ENCODE measurements around the gene FNBP1L. TPM values are rescaled to one million over a fixed set of nuclear protein-coding genes. Genes with fewer than 3 reads are reported as not detected.

FNBP1L gene
- 37.0 and 39.2 TPM in 2 replicates for total RNA-seq

- peak; percentile 27 to 83 for DNase-seq (ENCODE audit: low read depth in 2 of 2)
Measured at GRCh38 chr1:93447481-93448291, at the start of gene FNBP1L. Gene FNBP1L (plus strand): TSS chr1:93448118. CDS start chr1:93448282, 164 bp downstream.

GRCh38 chr1:93399781-93400180, 48.1 kb upstream of the FNBP1L start:
- no peak for DNase-seq (ENCODE audit: low read depth in 2 of 2)

GRCh38 chr1:93408203-93408602, 39.7 kb upstream of the FNBP1L start:
- no peak for DNase-seq (ENCODE audit: low read depth in 2 of 2)

- DNase-seq (ENCODE audit: low read depth in 2 of 2), result no peak
Measured at GRCh38 chr1:93411000-93411399, 36.9 kb upstream of the FNBP1L start.

- DNase-seq (ENCODE audit: low read depth in 2 of 2), result no peak
Measured at GRCh38 chr1:93414749-93415148, 33.2 kb upstream of the FNBP1L start.

- DNase-seq (ENCODE audit: low read depth in 2 of 2), result no peak
Measured at GRCh38 chr1:93415296-93415695, 32.6 kb upstream of the FNBP1L start.

- no peak for DNase-seq (ENCODE audit: low read depth in 2 of 2)
Measured at GRCh38 chr1:93416183-93416582, 31.7 kb upstream of the FNBP1L start.

GRCh38 chr1:93419344-93419743, 28.6 kb upstream of the FNBP1L start:
- DNase-seq (ENCODE audit: low read depth in 2 of 2), result no peak

- DNase-seq (ENCODE audit: low read depth in 2 of 2), result no peak
Measured at GRCh38 chr1:93420400-93420799, 27.5 kb upstream of the FNBP1L start.

- no peak for DNase-seq (ENCODE audit: low read depth in 2 of 2)
Measured at GRCh38 chr1:93426181-93426580, 21.7 kb upstream of the FNBP1L start.

GRCh38 chr1:93427656-93428055, 20.3 kb upstream of the FNBP1L start:
- no peak for DNase-seq (ENCODE audit: low read depth in 2 of 2)

GRCh38 chr1:93433407-93433961, 14.4 kb upstream of the FNBP1L start:
- DNase-seq (ENCODE audit: low read depth in 2 of 2), result no peak

- DNase-seq (ENCODE audit: low read depth in 2 of 2), result no peak
Measured at GRCh38 chr1:93434088-93434487, 13.8 kb upstream of the FNBP1L start.

- DNase-seq (ENCODE audit: low read depth in 2 of 2), result no peak
Measured at GRCh38 chr1:93434987-93435386, 12.9 kb upstream of the FNBP1L start.

GRCh38 chr1:93435443-93435842, 12.5 kb upstream of the FNBP1L start:
- no peak for DNase-seq (ENCODE audit: low read depth in 2 of 2)

- DNase-seq (ENCODE audit: low read depth in 2 of 2), result no peak
Measured at GRCh38 chr1:93436496-93436895, 11.4 kb upstream of the FNBP1L start.

GRCh38 chr1:93437976-93438605, 9.8 kb upstream of the FNBP1L start:
- DNase-seq (ENCODE audit: low read depth in 2 of 2), result peak; percentile 60 to 65

GRCh38 chr1:93438716-93439115, 9.2 kb upstream of the FNBP1L start:
- no peak for DNase-seq (ENCODE audit: low read depth in 2 of 2)

GRCh38 chr1:93440272-93440671, 7.6 kb upstream of the FNBP1L start:
- DNase-seq (ENCODE audit: low read depth in 2 of 2), result no peak

GRCh38 chr1:93440706-93441105, 7.2 kb upstream of the FNBP1L start:
- no peak for DNase-seq (ENCODE audit: low read depth in 2 of 2)

GRCh38 chr1:93441589-93441988, 6.3 kb upstream of the FNBP1L start:
- DNase-seq (ENCODE audit: low read depth in 2 of 2), result no peak

- DNase-seq (ENCODE audit: low read depth in 2 of 2), result no peak
Measured at GRCh38 chr1:93442008-93442666, 5.8 kb upstream of the FNBP1L start.
